Effector memory CD8-positive, alpha-beta T cell (primary cell): Measurements from ENCODE around the gene CCND2.
A peak's percentile ranks its signal among the peaks of the same experiment; 100 is the strongest.

ENCODE experiments used
- ATAC-seq: fragments of 150-1000 bp; cut with Tn5 transposase; replicated peaks from 2 replicates; pipeline ENCODE4 v1.10.0; 2021; ENCODE audit warnings: mild to moderate bottlenecking, moderate library complexity
- DNase-seq, 3 experiments: peaks; one replicate each; pipeline ENCODE4 v3.0.0; 2021
- H3K27ac Mint-ChIP-seq, 2 donors: one replicate each; pipeline ENCODE4 v1.8.0; 2022; ENCODE audit warnings: mild to moderate bottlenecking in 2 of 2, mixed read lengths in 2 of 2, moderate library complexity in 2 of 2
- H3K27me3 Mint-ChIP-seq, 2 donors: one replicate each; pipeline ENCODE4 v1.8.0; 2022; ENCODE audit warnings: mixed read lengths in 2 of 2
- H3K36me3 Mint-ChIP-seq: one replicate; pipeline ENCODE4 v1.8.0; 2022; ENCODE audit warnings: mild to moderate bottlenecking, moderate library complexity, mixed read lengths; ENCODE audit not compliant: insufficient read depth
- H3K4me1 Mint-ChIP-seq, 2 donors: one replicate each; pipeline ENCODE4 v1.8.0; 2022; ENCODE audit warnings: low read depth in 2 of 2, mixed read lengths in 2 of 2
- H3K4me3 Mint-ChIP-seq, 2 donors: one replicate each; pipeline ENCODE4 v1.8.0; 2022; ENCODE audit warnings: mild to moderate bottlenecking in 2 of 2, mixed read lengths in 2 of 2, moderate library complexity in 2 of 2
- H3K9me3 Mint-ChIP-seq, 2 donors: one replicate each; pipeline ENCODE4 v1.8.0; 2022; ENCODE audit warnings: mixed read lengths in 2 of 2

Gene CCND2

GRCh38 chr12:4283512-4284255 lies 10.1 kb downstream of the CCND2 start:
- Mint-ChIP-seq H3K27me3 (no peaks in the 10 kb centered on the region), H3K9me3 (no peaks in the 10 kb centered on the region), H3K36me3 (peaks cover 92% of the 10 kb centered on the region), H3K4me1 (peaks cover 76 to 81% of the 10 kb centered on the region in 2 donors), H3K27ac (peak overlapping the region; percentile 67 to 78), H3K4me3 (no peak overlapping the region)
- ATAC-seq (no peak), DNase-seq (no peak)

- ATAC-seq (no peak), DNase-seq (no peak)
- Mint-ChIP-seq H3K27ac (peak overlapping the region; percentile 67 to 78), H3K9me3 (no peaks in the 10 kb centered on the region), H3K36me3 (peaks cover 92% of the 10 kb centered on the region), H3K4me1 (peaks cover 73 to 80% of the 10 kb centered on the region in 2 donors), H3K4me3 (peak overlapping the region in 1 of 2 donors; percentile 38), H3K27me3 (no peaks in the 10 kb centered on the region)
Measured at GRCh38 chr12:4284306-4284705, 10.7 kb downstream of the CCND2 start.

GRCh38 chr12:4285070-4285469 lies 11.5 kb downstream of the CCND2 start:
- H3K27ac Mint-ChIP-seq: peak overlapping the region; percentile 53 to 78
- no peak for ATAC-seq
- no peaks in the 10 kb centered on the region for H3K9me3 Mint-ChIP-seq
- no peaks in the 10 kb centered on the region for H3K27me3 Mint-ChIP-seq
- peaks cover 93% of the 10 kb centered on the region for H3K36me3 Mint-ChIP-seq
- no peak for DNase-seq
- peaks cover 74 to 78% of the 10 kb centered on the region in 2 donors for H3K4me1 Mint-ChIP-seq
- peak overlapping the region in 1 of 2 donors; percentile 38 for H3K4me3 Mint-ChIP-seq

GRCh38 chr12:4286228-4286627 lies 12.7 kb downstream of the CCND2 start:
- DNase-seq (no peak), ATAC-seq (no peak)
- Mint-ChIP-seq H3K9me3 (no peaks in the 10 kb centered on the region), H3K36me3 (peaks cover 95% of the 10 kb centered on the region), H3K27ac (peak overlapping the region in 1 of 2 donors; percentile 69), H3K4me3 (no peak overlapping the region), H3K27me3 (no peaks in the 10 kb centered on the region), H3K4me1 (peaks cover 75 to 78% of the 10 kb centered on the region in 2 donors)

GRCh38 chr12:4286771-4287317 lies 13.3 kb downstream of the CCND2 start:
- peak overlapping the region; percentile 69 to 79 for H3K27ac Mint-ChIP-seq
- peaks cover 77 to 84% of the 10 kb centered on the region in 2 donors for H3K4me1 Mint-ChIP-seq
- H3K9me3 Mint-ChIP-seq: no peaks in the 10 kb centered on the region
- no peak for ATAC-seq
- DNase-seq: no peak
- H3K27me3 Mint-ChIP-seq: no peaks in the 10 kb centered on the region
- H3K36me3 Mint-ChIP-seq: peaks cover 97% of the 10 kb centered on the region
- H3K4me3 Mint-ChIP-seq: peak overlapping the region; percentile 17 to 34

GRCh38 chr12:4287325-4288211 lies 14.0 kb downstream of the CCND2 start:
- peak overlapping the region; percentile 66 to 79 for H3K27ac Mint-ChIP-seq
- peaks cover 97% of the 10 kb centered on the region for H3K36me3 Mint-ChIP-seq
- peaks cover 76 to 86% of the 10 kb centered on the region in 2 donors for H3K4me1 Mint-ChIP-seq
- ATAC-seq (peak; percentile 26), DNase-seq (no peak)
- H3K27me3 Mint-ChIP-seq: no peaks in the 10 kb centered on the region
- H3K9me3 Mint-ChIP-seq: no peaks in the 10 kb centered on the region
- H3K4me3 Mint-ChIP-seq: peak overlapping the region; percentile 14 to 34

- DNase-seq (no peak), ATAC-seq (no peak)
- H3K36me3 Mint-ChIP-seq: peaks cover 96% of the 10 kb centered on the region
- peak overlapping the region in 1 of 2 donors; percentile 34 for H3K4me3 Mint-ChIP-seq
- no peaks in the 10 kb centered on the region for H3K27me3 Mint-ChIP-seq
- no peaks in the 10 kb centered on the region for H3K9me3 Mint-ChIP-seq
- peaks cover 77 to 86% of the 10 kb centered on the region in 2 donors for H3K4me1 Mint-ChIP-seq
- peak overlapping the region; percentile 66 to 79 for H3K27ac Mint-ChIP-seq
Measured at GRCh38 chr12:4288296-4289131, 15.0 kb downstream of the CCND2 start.

GRCh38 chr12:4289231-4289878 lies 15.8 kb downstream of the CCND2 start:
- peaks cover 77 to 83% of the 10 kb centered on the region in 2 donors for H3K4me1 Mint-ChIP-seq

GRCh38 chr12:4289998-4290790 lies 16.6 kb downstream of the CCND2 start:
- Mint-ChIP-seq H3K27ac (peak overlapping the region; percentile 82 to 90), H3K4me3 (peak overlapping the region in 1 of 2 donors; percentile 13), H3K36me3 (peaks cover 95% of the 10 kb centered on the region), H3K4me1 (peaks cover 79 to 81% of the 10 kb centered on the region in 2 donors), H3K9me3 (no peaks in the 10 kb centered on the region), H3K27me3 (no peaks in the 10 kb centered on the region)
- ATAC-seq (no peak), DNase-seq (no peak)

More at GRCh38 chr12:4289231-4289878, 15.8 kb downstream of the CCND2 start:
- Mint-ChIP-seq H3K4me3 (peak overlapping the region in 1 of 2 donors; percentile 13), H3K9me3 (no peaks in the 10 kb centered on the region), H3K27me3 (no peaks in the 10 kb centered on the region), H3K36me3 (peaks cover 96% of the 10 kb centered on the region), H3K27ac (peak overlapping the region in 1 of 2 donors; percentile 66)
- DNase-seq: no peak
- ATAC-seq: no peak

GRCh38 chr12:4292341-4293073 lies 18.9 kb downstream of the CCND2 start:
- Mint-ChIP-seq H3K36me3 (peaks cover 94% of the 10 kb centered on the region), H3K27me3 (no peaks in the 10 kb centered on the region), H3K4me1 (peaks cover 60 to 65% of the 10 kb centered on the region in 2 donors), H3K27ac (peak overlapping the region; percentile 88 to 90), H3K4me3 (peak overlapping the region; percentile 61 to 62), H3K9me3 (no peaks in the 10 kb centered on the region)
- DNase-seq: no peak
- no peak for ATAC-seq

- H3K4me1 Mint-ChIP-seq: peaks cover 51 to 58% of the 10 kb centered on the region in 2 donors
- no peaks in the 10 kb centered on the region for H3K9me3 Mint-ChIP-seq
- peak overlapping the region; percentile 88 to 90 for H3K27ac Mint-ChIP-seq
- peak overlapping the region; percentile 61 to 62 for H3K4me3 Mint-ChIP-seq
- H3K27me3 Mint-ChIP-seq: no peaks in the 10 kb centered on the region
- peaks cover 94% of the 10 kb centered on the region for H3K36me3 Mint-ChIP-seq
- peak; percentile 74 for ATAC-seq
- DNase-seq: no peak
Measured at GRCh38 chr12:4293299-4293965, 19.9 kb downstream of the CCND2 start.
